T47D (cell line): Measurements from ENCODE around the gene AGBL1.

Experiments
- DNase-seq, 2 experiments: peaks; one replicate each; pipeline versions ENCODE4 v3.0.0 to v3.0.0-alpha.2; 2011 to 2012; ENCODE audit warnings: low read depth in 1 of 2, low spot score in 1 of 2
- JUND ChIP-seq: IDR thresholded peaks from 2 replicates; pipeline ENCODE4 v1.6.1; 2012; ENCODE audit warnings: low read depth
- in situ Hi-C: cut with HindIII; loops from 2 replicates; pipeline ENCODE4 v1.10.0; 2016; ENCODE audit warnings: low sequenced_read_pairs, low pct_unique_long_range_greater_than_20kb

The AGBL1 gene

DNA sequence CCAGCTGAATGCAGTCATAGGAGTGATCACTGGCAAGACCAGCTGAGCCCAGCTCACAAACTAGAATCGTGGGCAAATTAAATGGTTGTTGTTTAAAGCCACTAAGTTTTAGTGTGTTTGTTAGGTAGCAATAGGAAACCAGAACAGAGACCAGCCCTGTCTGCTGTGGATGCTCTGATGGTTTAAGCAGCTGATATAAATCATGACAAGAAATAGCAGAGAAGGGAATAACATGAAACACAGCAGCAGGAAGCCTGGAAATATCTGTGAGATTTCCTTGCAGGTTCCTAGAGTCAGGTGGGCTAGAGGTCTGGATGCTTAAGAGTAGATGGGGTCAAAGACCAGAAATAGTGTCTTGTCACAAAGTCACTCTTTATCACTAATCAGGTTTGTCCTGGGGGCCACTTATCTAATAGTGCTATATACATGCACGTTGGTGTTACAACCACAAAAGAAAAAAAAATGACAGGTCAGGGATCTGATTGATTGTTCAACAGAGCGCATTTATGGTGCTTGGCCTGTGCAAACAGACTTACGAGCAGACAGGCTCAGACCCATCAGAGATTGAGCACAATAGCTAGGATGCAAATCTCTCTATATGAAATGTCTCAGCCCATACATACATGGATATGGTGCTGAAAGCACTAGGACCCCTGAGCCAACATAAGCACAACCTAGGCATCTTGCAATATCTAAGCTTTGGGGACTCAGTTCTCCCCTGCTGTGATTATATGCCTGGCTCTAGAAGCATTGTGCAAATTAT lies 967.7 kb downstream of the AGBL1 start:
- in situ Hi-C loops: no loop called here
- TF ChIP-seq JUND: no peak
- DNase-seq: no peak
